GM18519 (cell line): ENCODE results near the gene REX1BD.
"Not testable (repeated sequence)": the region's sequence is repeated elsewhere in the genome, so short reads cannot be mapped to it uniquely, and the experiment has no call there.

Experiments
- ATAC-seq: cut with Tn5 transposase; IDR thresholded peaks from one replicate; pipeline ENCODE4 v1.9.1; 2021; ENCODE audit warnings: mild to moderate bottlenecking, moderate library complexity; ENCODE audit not compliant: unreplicated experiment, low FRiP score

REX1BD gene

DNA sequence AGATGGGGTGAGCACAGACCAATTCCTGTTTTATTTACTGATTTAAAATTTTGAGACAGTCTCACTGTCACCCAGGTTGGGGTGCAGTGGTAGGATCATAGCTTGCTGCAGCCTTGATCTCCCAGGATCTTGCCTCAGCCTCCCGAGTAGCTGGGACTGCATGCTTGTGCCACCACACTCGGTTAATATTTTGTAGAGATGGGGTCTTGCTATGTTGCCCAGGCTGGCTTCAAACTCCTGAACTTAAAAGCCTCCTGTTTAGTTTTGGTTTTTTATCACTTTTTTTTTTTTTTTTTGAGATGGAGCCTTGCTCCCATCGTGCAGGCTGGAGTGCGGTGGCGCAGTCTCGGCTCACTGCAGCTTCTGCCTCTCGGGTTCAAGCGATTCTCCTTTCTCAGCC is 12.2 kb upstream of the REX1BD start:
- no peak for ATAC-seq

GRCh38 chr19:18577365-18577914 is 11.2 kb upstream of the REX1BD start:
- ATAC-seq: no peak

- no peak for ATAC-seq
Measured at GRCh38 chr19:18580311-18580710, 8.3 kb upstream of the REX1BD start.

- no peak for ATAC-seq
Measured at GRCh38 chr19:18586306-18586705, 2.3 kb upstream of the REX1BD start.

DNA sequence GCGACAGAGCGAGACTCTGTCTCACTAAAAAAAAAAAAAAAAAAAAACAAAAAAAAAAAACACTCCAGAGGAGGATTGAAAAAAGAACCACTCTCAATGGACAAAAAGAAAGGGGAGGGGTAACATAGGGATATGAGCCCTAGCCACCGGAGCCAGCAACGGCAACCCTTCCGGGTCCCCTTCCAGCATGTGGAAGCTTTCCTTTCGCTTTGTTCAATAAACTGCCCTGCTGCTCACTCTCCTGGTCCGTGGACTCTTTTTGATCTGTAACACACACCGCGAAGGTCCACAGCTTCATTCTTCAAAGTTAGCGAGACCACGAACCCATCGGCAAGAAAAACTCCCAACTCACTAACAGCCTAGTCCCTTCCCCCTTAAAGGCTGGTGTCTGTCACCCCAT is 1.0 kb upstream of the REX1BD start:
- no peak for ATAC-seq

- ATAC-seq: no peak
Measured at GRCh38 chr19:18587962-18588610, 512 bp upstream of the REX1BD start.

GRCh38 chr19:18589380-18590272 is 1.0 kb downstream of the REX1BD start:
- ATAC-seq: peak; percentile 20

- no peak for ATAC-seq
Measured at GRCh38 chr19:18590273-18591272, 2.0 kb downstream of the REX1BD start.

DNA sequence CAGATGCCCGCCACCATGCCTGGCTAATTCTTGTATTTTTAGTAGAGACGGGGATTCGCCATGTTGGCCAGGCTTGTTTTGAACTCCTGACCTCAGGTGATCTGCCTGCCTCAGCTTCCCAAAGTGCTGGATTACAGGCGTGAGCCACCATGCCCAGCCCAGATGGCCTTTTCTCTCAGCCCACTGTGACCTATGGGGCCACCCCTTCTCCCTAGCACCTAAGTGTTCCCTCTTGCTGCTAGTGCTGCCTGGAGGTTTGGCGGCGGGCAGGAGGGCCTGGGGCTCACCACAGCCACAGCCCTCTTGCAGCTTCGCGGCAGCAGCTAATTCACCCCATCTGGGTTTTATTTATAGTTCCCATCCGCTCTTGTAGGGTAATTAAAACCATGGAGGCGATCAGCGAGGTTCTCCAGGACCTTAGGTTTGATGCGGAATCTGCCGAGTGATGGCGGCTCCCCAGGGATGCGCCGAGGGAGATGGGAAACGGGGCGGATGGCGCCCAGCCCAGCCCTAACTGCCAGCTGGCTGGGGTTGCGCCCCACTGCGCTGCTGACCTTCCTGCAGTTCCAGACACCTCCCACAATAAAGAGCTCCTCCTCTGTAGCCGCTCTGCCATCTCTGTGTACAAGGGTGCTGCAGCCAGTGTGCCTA is 3.3 kb downstream of the REX1BD start:
- no peak for ATAC-seq

DNA sequence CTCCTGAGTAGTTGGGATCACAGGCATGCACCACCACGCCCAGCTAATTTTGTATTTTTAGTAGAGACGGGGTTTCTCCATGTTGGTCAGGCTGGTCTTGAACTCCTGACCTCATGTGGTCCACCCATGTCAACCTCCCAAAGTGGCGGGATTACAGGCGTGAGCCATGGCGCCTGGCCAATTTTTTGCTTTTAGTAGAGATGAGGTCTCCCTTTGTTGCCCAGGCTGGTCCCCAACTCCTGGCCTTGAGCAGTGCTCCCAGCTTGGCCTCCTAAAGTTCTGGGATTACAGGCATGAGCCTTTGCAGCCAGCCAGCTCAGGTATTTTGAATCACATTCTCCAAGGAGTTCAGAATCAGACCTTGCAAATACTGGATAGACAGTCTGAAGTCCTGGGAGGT is 4.1 kb downstream of the REX1BD start:
- ATAC-seq: not testable (repeated sequence)

DNA sequence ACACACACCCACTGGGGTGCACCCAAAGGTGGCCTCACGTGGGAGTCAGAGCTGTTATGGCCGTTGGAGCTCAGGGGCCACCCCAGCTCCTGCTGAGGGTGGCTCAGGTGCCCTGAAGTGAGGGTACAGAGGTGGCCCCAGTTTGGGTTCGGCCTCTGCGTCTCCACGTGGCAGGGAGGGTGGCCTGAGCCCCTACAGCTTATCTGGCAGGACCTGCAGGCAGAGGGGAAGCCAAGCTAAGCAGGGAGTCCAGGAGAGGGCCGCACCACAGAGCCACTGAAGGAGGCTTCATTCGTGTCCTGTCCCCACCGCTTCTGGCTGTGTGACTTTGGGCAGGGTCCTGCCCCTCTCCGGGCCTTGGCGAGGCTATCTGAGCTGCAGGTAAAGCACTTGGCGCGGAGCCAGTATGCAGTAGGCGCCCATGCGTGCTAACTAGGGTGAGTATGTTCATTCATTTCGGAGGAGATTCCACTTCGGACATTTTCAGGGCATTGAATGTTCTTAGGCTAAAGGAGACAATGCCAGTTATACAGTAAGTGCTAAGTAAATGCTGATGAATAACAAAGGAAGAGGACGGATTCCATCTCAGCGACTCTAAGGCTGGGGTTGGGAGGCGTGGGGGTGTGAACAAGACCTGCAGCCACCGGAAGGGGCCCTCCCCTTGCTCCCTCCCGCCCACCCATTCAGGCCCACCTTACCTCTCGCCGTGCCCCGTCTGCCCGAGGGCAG is 4.9 kb downstream of the REX1BD start:
- ATAC-seq: no peak

GRCh38 chr19:18594096-18594823 is 5.7 kb downstream of the REX1BD start:
- no peak for ATAC-seq

GRCh38 chr19:18594824-18595373 is 6.3 kb downstream of the REX1BD start:
- ATAC-seq: no peak

- no peak for ATAC-seq
Measured at GRCh38 chr19:18595475-18595874, 6.9 kb downstream of the REX1BD start.

- ATAC-seq: no peak
Measured at GRCh38 chr19:18596752-18597157, 8.2 kb downstream of the REX1BD start.

DNA sequence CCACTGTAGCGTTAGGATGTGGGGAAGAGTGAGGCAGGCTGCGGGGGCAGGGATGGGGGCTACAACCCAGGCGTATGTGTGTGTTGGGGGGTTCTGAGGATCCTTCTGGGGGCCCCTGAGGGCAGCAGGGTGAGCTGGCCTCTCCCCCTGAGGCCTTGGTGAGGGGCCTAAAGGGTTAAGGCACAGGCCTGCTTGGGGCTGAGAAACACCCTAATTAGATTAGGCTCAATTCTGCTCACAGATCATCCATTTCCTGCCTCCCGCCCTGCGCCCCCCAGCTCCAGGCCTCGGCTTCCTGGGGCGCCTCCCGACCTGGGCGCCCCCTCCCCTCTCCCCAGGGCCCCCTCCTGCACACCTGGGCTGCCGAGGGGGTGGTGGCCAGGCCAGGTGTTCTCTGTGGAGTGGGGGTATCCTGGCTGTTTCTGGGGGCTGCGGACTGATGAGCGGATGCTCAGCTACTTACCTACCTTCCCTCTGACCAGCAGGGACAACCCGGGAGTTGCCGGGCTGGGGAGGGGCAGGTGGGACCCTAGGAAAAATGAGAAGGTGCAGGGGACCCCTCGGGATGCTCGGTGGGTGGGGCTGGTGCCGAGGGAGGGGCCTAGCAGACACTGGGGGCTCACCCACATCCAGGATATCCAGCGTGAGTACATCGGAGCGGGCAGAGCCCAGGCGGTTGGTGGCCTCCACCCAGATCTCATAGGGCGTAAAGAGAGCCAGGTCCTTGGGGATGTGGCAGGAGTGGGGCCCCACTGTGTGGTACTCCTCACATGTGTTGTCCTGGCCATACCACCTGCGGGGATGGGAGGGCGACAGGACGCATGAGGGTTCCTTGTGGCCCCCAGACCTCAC is 9.4 kb downstream of the REX1BD start:
- no peak for ATAC-seq

- ATAC-seq: no peak
Measured at GRCh38 chr19:18599485-18599884, 10.9 kb downstream of the REX1BD start.
